HG03460 (cell line): ENCODE measurements around the gene KRT9.
"Not testable (repeated sequence)": the region's sequence is repeated elsewhere in the genome, so short reads cannot be mapped to it uniquely, and the experiment has no call there.

Experiments
- ATAC-seq: cut with Tn5 transposase; IDR thresholded peaks from one replicate; pipeline ENCODE4 v1.9.1; 2021; ENCODE audit not compliant: unreplicated experiment

Gene KRT9

GRCh38 chr17:41580244-41580575 lies 8.4 kb upstream of the KRT9 start:
- no peak for ATAC-seq

- no peak for ATAC-seq
Observed at GRCh38 chr17:41579484-41580243, 7.8 kb upstream of the KRT9 start.

- no peak for ATAC-seq
Observed at GRCh38 chr17:41578971-41579370, 7.1 kb upstream of the KRT9 start.

GRCh38 chr17:41578538-41578937 lies 6.7 kb upstream of the KRT9 start:
- ATAC-seq, result no peak

- ATAC-seq, result not testable (repeated sequence)
Observed at GRCh38 chr17:41576740-41577139, 4.9 kb upstream of the KRT9 start.

GRCh38 chr17:41575336-41575735 lies 3.5 kb upstream of the KRT9 start:
- no peak for ATAC-seq

GRCh38 chr17:41567317-41567716 lies 4.5 kb downstream of the KRT9 start:
- no peak for ATAC-seq

- ATAC-seq, result no peak
Observed at GRCh38 chr17:41565338-41565737, 6.5 kb downstream of the KRT9 start.

GRCh38 chr17:41563607-41564170 lies 8.2 kb downstream of the KRT9 start:
- ATAC-seq, result no peak

GRCh38 chr17:41561554-41561953 lies 10.3 kb downstream of the KRT9 start:
- no peak for ATAC-seq

GRCh38 chr17:41559548-41559947 lies 12.3 kb downstream of the KRT9 start:
- no peak for ATAC-seq

GRCh38 chr17:41556931-41557330 lies 14.9 kb downstream of the KRT9 start:
- no peak for ATAC-seq

- ATAC-seq, result no peak
Observed at GRCh38 chr17:41556306-41556705, 15.6 kb downstream of the KRT9 start.

GRCh38 chr17:41555105-41555887 lies 16.6 kb downstream of the KRT9 start:
- ATAC-seq, result no peak

GRCh38 chr17:41553987-41554680 lies 17.7 kb downstream of the KRT9 start:
- no peak for ATAC-seq

- no peak for ATAC-seq
Observed at GRCh38 chr17:41553176-41553575, 18.7 kb downstream of the KRT9 start.

GRCh38 chr17:41552455-41552854 lies 19.4 kb downstream of the KRT9 start:
- ATAC-seq, result no peak

GRCh38 chr17:41551365-41551764 lies 20.5 kb downstream of the KRT9 start:
- no peak for ATAC-seq

- ATAC-seq, result no peak
Observed at GRCh38 chr17:41549596-41550039, 22.2 kb downstream of the KRT9 start.

GRCh38 chr17:41548844-41549595 lies 22.8 kb downstream of the KRT9 start:
- no peak for ATAC-seq
